Muscle of arm (tissue), 14 donors: Measurements from ENCODE around the gene FGF19. TPM values are rescaled to one million over a fixed set of nuclear protein-coding genes. Genes with fewer than 3 reads are reported as not detected.

Source experiments
- DNase-seq: peaks from one replicate; pipeline ENCODE4 v3.0.0-alpha.2; 2013
- long read RNA-seq, 11 donors: transcript quantifications; one replicate each; lab custom pipeline, GENCODE V29; 2026
- polyA plus RNA-seq, 12 donors: library from polyadenylated mRNA; unstranded; fragments of 120-200 nt; gene quantifications; one replicate each; pipeline ENCODE4 v1.2.1, GENCODE V29; 2013; ENCODE audit not compliant: insufficient read length in 12 of 12

FGF19 gene
- 1 to 10 TPM in 7 of 12 donors, under 1 TPM in 3, not detected in 2; 0.53 to 5.2 (median 1.1) TPM for polyA plus RNA-seq
- long read RNA-seq, donor 1, result 0 reads
- long read RNA-seq, donor 2, partial matches to known transcripts, result 0 of 1 reads
- long read RNA-seq, donor 2, other reads (novel, unspliced or antisense), result 0 of 1 reads
- long read RNA-seq, donor 3, result 0 reads
- long read RNA-seq, donor 4, partial matches to known transcripts, result 0 of 1 reads
- long read RNA-seq, donor 4, other reads (novel, unspliced or antisense), result 0 of 1 reads
- long read RNA-seq, donor 5, result 0 reads
- long read RNA-seq, donor 6, partial matches to known transcripts, result 0 of 1 reads
- long read RNA-seq, donor 6, other reads (novel, unspliced or antisense), result 0 of 1 reads
- long read RNA-seq, donor 7, result 0 reads
- long read RNA-seq, donor 8, partial matches to known transcripts, result 0 of 1 reads
- long read RNA-seq, donor 8, other reads (novel, unspliced or antisense), result 0 of 1 reads
- long read RNA-seq, donor 9, result 0 reads
- long read RNA-seq, donor 10, partial matches to known transcripts, result 0 of 1 reads
- long read RNA-seq, donor 10, other reads (novel, unspliced or antisense), result 0 of 1 reads
- long read RNA-seq, donor 11, partial matches to known transcripts, result 0 of 2 reads
- long read RNA-seq, donor 11, other reads (novel, unspliced or antisense), result 0 of 2 reads

- DNase-seq, result no peak
Observed at GRCh38 chr11:69703768-69704507, at the start of gene FGF19. TSS of gene FGF19 (minus strand) at chr11:69704022. CDS start at chr11:69703876, 146 bp downstream.

- DNase-seq, result no peak
Observed at GRCh38 chr11:69752890-69753289, 49.1 kb upstream of the FGF19 start.

GRCh38 chr11:69750875-69751597 lies 47.2 kb upstream of the FGF19 start:
- no peak for DNase-seq

- DNase-seq, result no peak
Observed at GRCh38 chr11:69750108-69750850, 46.5 kb upstream of the FGF19 start.

- DNase-seq, result no peak
Observed at GRCh38 chr11:69748637-69749036, 44.8 kb upstream of the FGF19 start.

GRCh38 chr11:69746752-69747742 lies 43.2 kb upstream of the FGF19 start:
- DNase-seq, result no peak

GRCh38 chr11:69746140-69746539 lies 42.3 kb upstream of the FGF19 start:
- DNase-seq, result no peak

- DNase-seq, result no peak
Observed at GRCh38 chr11:69745201-69745600, 41.4 kb upstream of the FGF19 start.

- DNase-seq, result no peak
Observed at GRCh38 chr11:69744435-69744834, 40.6 kb upstream of the FGF19 start.

GRCh38 chr11:69734841-69735240 lies 31.0 kb upstream of the FGF19 start:
- DNase-seq, result no peak

GRCh38 chr11:69734367-69734766 lies 30.5 kb upstream of the FGF19 start:
- DNase-seq, result no peak

- no peak for DNase-seq
Observed at GRCh38 chr11:69732910-69733309, 29.1 kb upstream of the FGF19 start.

GRCh38 chr11:69731110-69731509 lies 27.3 kb upstream of the FGF19 start:
- no peak for DNase-seq

GRCh38 chr11:69730500-69730899 lies 26.7 kb upstream of the FGF19 start:
- DNase-seq, result no peak

- no peak for DNase-seq
Observed at GRCh38 chr11:69729252-69729651, 25.4 kb upstream of the FGF19 start.

GRCh38 chr11:69727266-69727665 lies 23.4 kb upstream of the FGF19 start:
- no peak for DNase-seq

- no peak for DNase-seq
Observed at GRCh38 chr11:69726481-69726880, 22.7 kb upstream of the FGF19 start.

- DNase-seq, result no peak
Observed at GRCh38 chr11:69726019-69726418, 22.2 kb upstream of the FGF19 start.

- no peak for DNase-seq
Observed at GRCh38 chr11:69721745-69722144, 17.9 kb upstream of the FGF19 start.

GRCh38 chr11:69721106-69721505 lies 17.3 kb upstream of the FGF19 start:
- no peak for DNase-seq
